K562 (cell line): ENCODE results near the gene PIGV. TPM values are rescaled to one million over a fixed set of nuclear protein-coding genes. Genes with fewer than 3 reads are reported as not detected.

ENCODE experiments used
- BHLHE40 ChIP-seq: IDR thresholded peaks from 2 replicates; pipeline ENCODE4 v1.6.1; 2011; ENCODE audit warnings: low read length, improper control_type of control experiment
- CTBP1 ChIP-seq: fragments of 450-650 bp; IDR thresholded peaks from 2 replicates; pipeline ENCODE4 v1.6.1; 2016; ENCODE audit warnings: borderline replicate concordance
- E2F3 ChIP-seq: fragments of 250-450 bp; sonication (Bioruptor Pico); IDR thresholded peaks from 2 replicates; pipeline ENCODE4 v1.4.0; 2020; ENCODE audit warnings: mild to moderate bottlenecking
- ETV6 ChIP-seq, 3 experiments: fragments of 150-350 bp in 1 of 3; sonication (generic) in 1 of 3; formaldehyde crosslinking in 1 of 3; IDR thresholded peaks; 2 replicates each; pipeline versions ENCODE4 v1.6.1 to v1.8.0; 2014 to 2022; ENCODE audit warnings: borderline replicate concordance in 2 of 3, low read depth in 2 of 3, antibody characterized with exemption in 1 of 3, low read length in 1 of 3, mild to moderate bottlenecking in 1 of 3, missing genetic modification reagents in 1 of 3
- MTA1 ChIP-seq: fragments of 450-650 bp; IDR thresholded peaks from 2 replicates; pipeline ENCODE4 v1.6.1; 2017; ENCODE audit warnings: borderline replicate concordance
- NFATC3 ChIP-seq: fragments of 450-650 bp; IDR thresholded peaks from 2 replicates; pipeline ENCODE4 v1.6.1; 2017; ENCODE audit warnings: mild to moderate bottlenecking
- NFE2 ChIP-seq: IDR thresholded peaks from 2 replicates; pipeline ENCODE4 v1.6.1; 2014; ENCODE audit warnings: antibody characterized with exemption, low read depth
- NR2F6 ChIP-seq: fragments of 450-650 bp; formaldehyde crosslinking; IDR thresholded peaks from 2 replicates; pipeline ENCODE4 v1.4.0; 2020; ENCODE audit warnings: mild to moderate bottlenecking
- RBM34 ChIP-seq: fragments of 200-400 bp; formaldehyde crosslinking; IDR thresholded peaks from 2 replicates; pipeline ENCODE4 v1.6.1; 2018; ENCODE audit warnings: low read length, borderline replicate concordance; ENCODE audit not compliant: insufficient read depth
- REST ChIP-seq, 2 experiments: fragments of 450-650 bp; formaldehyde crosslinking in 1 of 2; IDR thresholded peaks; 2 replicates each; pipeline versions ENCODE4 v1.4.0 to v1.6.1; 2014 to 2020; ENCODE audit warnings: mild to moderate bottlenecking in 2 of 2, borderline replicate concordance in 1 of 2, low read depth in 1 of 2
- TBL1XR1 ChIP-seq, 2 experiments: IDR thresholded peaks; 2 replicates each; pipeline ENCODE4 v1.6.1; 2012; ENCODE audit warnings: improper control_type of control experiment in 2 of 2, low read length in 2 of 2, mild to moderate bottlenecking in 1 of 2
- ZNF354B ChIP-seq: fragments of 250-450 bp; sonication (Bioruptor Pico); IDR thresholded peaks from 2 replicates; pipeline ENCODE4 v1.4.0; 2020
- ZNF644 ChIP-seq: fragments of 200-800 bp; sonication (Bioruptor generic); IDR thresholded peaks from 2 replicates; pipeline ENCODE4 v1.6.1; 2016; ENCODE audit warnings: low read depth, missing genetic modification characterization, missing compliant biosample characterization
- polyA plus RNA-seq, 8 experiments: library from polyadenylated mRNA; depleted of rRNA in 4 of 8; stranded (reverse) in 5 of 8; unstranded in 3 of 8; fragments of >200 nt; fragmentation: Nextera tagmentation in 2 of 8; fragmentation: Illumina TruSeq in 1 of 8; extraction: Ambion mirVana in 2 of 8; extraction: Trizol in 1 of 8; gene quantifications; 2 replicates each; pipeline versions ENCODE4 v1.2.1 to v1.2.3, GENCODE V29; 2011 to 2014; ENCODE audit warnings: inconsistent platforms in 1 of 8, missing spikeins in 1 of 8
- total RNA-seq, 7 experiments: library from RNA; depleted of rRNA in 6 of 7; stranded (reverse); fragments of >200 nt in 6 of 7; fragmentation: Illumina TruSeq in 2 of 7; extraction: Trizol in 2 of 7; gene quantifications; 2 replicates each; pipeline versions ENCODE4 v1.2.1 to v1.2.3, GENCODE V29; 2011 to 2021; ENCODE audit warnings: low replicate concordance in 1 of 7
- TF ChIP-seq, protein P1 (sequence below): fragments of 450-650 bp; IDR thresholded peaks from 2 replicates; pipeline ENCODE4 v1.6.1; 2016; ENCODE audit warnings: low read depth, mild to moderate bottlenecking, moderate library complexity
- TF ChIP-seq, protein P2 (sequence below), 3 experiments: IDR thresholded peaks in 2 of 3; conservative IDR thresholded peaks in 1 of 3; 2 replicates each; pipeline ENCODE4 v1.5.1; 2011 to 2012; ENCODE audit warnings: low read length in 3 of 3, mild to moderate bottlenecking in 3 of 3, control low read depth in 2 of 3, improper control_type of control experiment in 1 of 3, inconsistent platforms in 1 of 3, low read depth in 1 of 3, mixed read lengths in 1 of 3, moderate library complexity in 1 of 3; ENCODE audit not compliant: insufficient read depth in 2 of 3
- TF ChIP-seq, protein P3 (sequence below): fragments of 250-450 bp; sonication (Bioruptor Pico); IDR thresholded peaks from 2 replicates; pipeline ENCODE4 v1.4.0; 2020; ENCODE audit warnings: borderline replicate concordance

PIGV gene
- total and polyA plus RNA-seq, 9 of the 15 experiments (the other 6 are each of a cell fraction or from before 2014, with no cell fraction given): 8.4 to 21.8 (median 11.7) TPM

DNA sequence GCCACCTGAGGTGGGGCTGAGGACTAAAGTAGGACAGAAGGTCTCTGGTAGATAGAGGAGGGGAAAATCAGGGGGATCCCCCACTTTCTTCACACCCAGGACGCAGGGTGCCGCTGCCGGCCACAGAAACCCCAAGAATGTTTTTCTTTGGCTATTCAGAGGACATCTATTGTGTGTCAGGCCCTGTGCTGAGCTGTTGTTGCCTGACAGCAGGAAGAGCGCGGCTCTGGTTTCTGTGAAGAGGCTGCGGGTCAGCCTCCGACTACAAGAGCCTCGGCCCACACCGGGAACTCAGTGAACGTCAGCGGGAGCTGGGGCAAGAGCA is 407 bp upstream of the PIGV start (continued):
- TF ChIP-seq, protein P1, sequence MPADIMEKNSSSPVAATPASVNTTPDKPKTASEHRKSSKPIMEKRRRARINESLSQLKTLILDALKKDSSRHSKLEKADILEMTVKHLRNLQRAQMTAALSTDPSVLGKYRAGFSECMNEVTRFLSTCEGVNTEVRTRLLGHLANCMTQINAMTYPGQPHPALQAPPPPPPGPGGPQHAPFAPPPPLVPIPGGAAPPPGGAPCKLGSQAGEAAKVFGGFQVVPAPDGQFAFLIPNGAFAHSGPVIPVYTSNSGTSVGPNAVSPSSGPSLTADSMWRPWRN: no peak
- TF ChIP-seq NFE2 (no peak), MTA1 (no peak), ZNF354B (CRISPR knock-in tag) (no peak), BHLHE40 (no peak), NFATC3 (no peak), ZNF644 (tag) (peak; percentile 79; the same call in 1 of the 2 replicates), TBL1XR1 (IDR thresholded peaks at IDR 0.05; ENCODE audit: low read length in 2 of 2) (0 out of 4 replicates have a peak, but pooled peaks of 1 of the 2 experiments have one; percentile 3), NR2F6 (CRISPR knock-in tag) (no peak), RBM34 (no peak), ETV6 (IDR thresholded peaks at IDR 0.05; ENCODE audit: borderline replicate concordance in 1 of 2, low read depth in 2 of 2, low read length in 1 of 2) (no peak), ETV6 (CRISPR knock-in tag; IDR thresholded peaks at IDR 0.05; ENCODE audit: borderline replicate concordance) (no peak), CTBP1 (no peak), E2F3 (CRISPR knock-in tag) (no peak), REST (IDR thresholded peaks at IDR 0.05; ENCODE audit: borderline replicate concordance) (no peak), REST (CRISPR knock-in tag; IDR thresholded peaks at IDR 0.05; ENCODE audit: low read depth) (no peak)
- TF ChIP-seq, protein P2, sequence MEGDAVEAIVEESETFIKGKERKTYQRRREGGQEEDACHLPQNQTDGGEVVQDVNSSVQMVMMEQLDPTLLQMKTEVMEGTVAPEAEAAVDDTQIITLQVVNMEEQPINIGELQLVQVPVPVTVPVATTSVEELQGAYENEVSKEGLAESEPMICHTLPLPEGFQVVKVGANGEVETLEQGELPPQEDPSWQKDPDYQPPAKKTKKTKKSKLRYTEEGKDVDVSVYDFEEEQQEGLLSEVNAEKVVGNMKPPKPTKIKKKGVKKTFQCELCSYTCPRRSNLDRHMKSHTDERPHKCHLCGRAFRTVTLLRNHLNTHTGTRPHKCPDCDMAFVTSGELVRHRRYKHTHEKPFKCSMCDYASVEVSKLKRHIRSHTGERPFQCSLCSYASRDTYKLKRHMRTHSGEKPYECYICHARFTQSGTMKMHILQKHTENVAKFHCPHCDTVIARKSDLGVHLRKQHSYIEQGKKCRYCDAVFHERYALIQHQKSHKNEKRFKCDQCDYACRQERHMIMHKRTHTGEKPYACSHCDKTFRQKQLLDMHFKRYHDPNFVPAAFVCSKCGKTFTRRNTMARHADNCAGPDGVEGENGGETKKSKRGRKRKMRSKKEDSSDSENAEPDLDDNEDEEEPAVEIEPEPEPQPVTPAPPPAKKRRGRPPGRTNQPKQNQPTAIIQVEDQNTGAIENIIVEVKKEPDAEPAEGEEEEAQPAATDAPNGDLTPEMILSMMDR (IDR thresholded peaks at IDR 0.05 in 2 of 3, conservative IDR thresholded peaks at IDR 0.05 in 1 of 3; ENCODE audit: insufficient read depth in 2 of 3, low read depth in 1 of 3, low read length in 3 of 3): peak in 1 of 3 experiments; percentile 17; a peak in 1 of 6 replicates
- TF ChIP-seq, protein P3, sequence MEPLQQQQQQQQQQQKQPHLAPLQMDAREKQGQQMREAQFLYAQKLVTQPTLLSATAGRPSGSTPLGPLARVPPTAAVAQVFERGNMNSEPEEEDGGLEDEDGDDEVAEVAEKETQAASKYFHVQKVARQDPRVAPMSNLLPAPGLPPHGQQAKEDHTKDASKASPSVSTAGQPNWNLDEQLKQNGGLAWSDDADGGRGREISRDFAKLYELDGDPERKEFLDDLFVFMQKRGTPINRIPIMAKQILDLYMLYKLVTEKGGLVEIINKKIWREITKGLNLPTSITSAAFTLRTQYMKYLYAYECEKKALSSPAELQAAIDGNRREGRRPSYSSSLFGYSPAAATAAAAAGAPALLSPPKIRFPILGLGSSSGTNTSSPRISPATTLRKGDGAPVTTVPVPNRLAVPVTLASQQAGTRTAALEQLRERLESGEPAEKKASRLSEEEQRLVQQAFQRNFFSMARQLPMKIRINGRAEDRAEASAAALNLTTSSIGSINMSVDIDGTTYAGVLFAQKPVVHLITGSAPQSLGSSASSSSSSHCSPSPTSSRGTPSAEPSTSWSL: no peak
